ENCODE data around the gene RNF187. TPM values are rescaled to one million over a fixed set of nuclear protein-coding genes. Genes with fewer than 3 reads are reported as not detected.

Gene RNF187
- total and polyA plus RNA-seq, 10 of the 15 experiments (the other 5 are each of a cell fraction or from before 2014, with no cell fraction given): 2.6 to 116 (median 29.5) TPM

GRCh38 chr1:228486596-228487335 lies 416 bp upstream of the RNF187 start (continued):
- TF ChIP-seq ZBTB40 (IDR thresholded peaks at IDR 0.05; ENCODE audit: borderline replicate concordance) (peak; percentile 90), MEF2A (IDR thresholded peaks at IDR 0.05; ENCODE audit: insufficient read depth, low read depth, low read length) (no peak), IRF4 (IDR thresholded peaks at IDR 0.05; ENCODE audit: low read depth, low read length) (0 out of 2 replicates have a peak, but pooled peaks have one; percentile 72), CEBPB (IDR thresholded peaks at IDR 0.05; ENCODE audit: borderline replicate concordance in 1 of 2, low read depth in 2 of 2, low read length in 2 of 2) (no peak), ATF2 (IDR thresholded peaks at IDR 0.05; ENCODE audit: low read length) (no peak), CHD1 (IDR thresholded peaks at IDR 0.05; ENCODE audit: low read depth, low read length) (no peak), SUPT20H (IDR thresholded peaks at IDR 0.05; ENCODE audit: borderline replicate concordance, control insufficient read depth, low read depth, low read length) (no peak), ZNF687 (IDR thresholded peaks at IDR 0.05) (peak; percentile 100), ZBED1 (IDR thresholded peaks at IDR 0.05; ENCODE audit: borderline replicate concordance) (no peak), SPI1 (IDR thresholded peaks at IDR 0.05; ENCODE audit: borderline replicate concordance, insufficient read depth, low read depth, low read length) (no peak), SUZ12 (IDR thresholded peaks at IDR 0.05; ENCODE audit: unreplicated experiment) (no peak), RAD51 (IDR thresholded peaks at IDR 0.05) (peak; percentile 95), SIX5 (IDR thresholded peaks at IDR 0.05; ENCODE audit: low read depth, low read length, severe bottlenecking) (no peak), BMI1 (IDR thresholded peaks at IDR 0.05; ENCODE audit: borderline replicate concordance) (no peak), CHD2 (IDR thresholded peaks at IDR 0.05; ENCODE audit: borderline replicate concordance, low read depth, low read length) (0 out of 2 replicates have a peak, but pooled peaks have one; percentile 42), ZNF622 (IDR thresholded peaks at IDR 0.05) (no peak), MXI1 (IDR thresholded peaks at IDR 0.05; ENCODE audit: low read depth, low read length) (0 out of 2 replicates have a peak, but pooled peaks have one; percentile 19), ZNF207 (IDR thresholded peaks at IDR 0.05; ENCODE audit: borderline replicate concordance) (peak; percentile 95)
